PFSK-1 (cell line): ENCODE measurements around the gene GCNT3.
A peak's percentile ranks its signal among the peaks of the same experiment; 100 is the strongest.

ENCODE experiments used
- FOXP2 ChIP-seq: optimal IDR thresholded peaks from 2 replicates; pipeline ENCODE3; 2011; ENCODE audit warnings: borderline replicate concordance, control low read depth, inconsistent platforms; ENCODE audit not compliant: insufficient read depth; ENCODE audit errors: extremely low read length, extremely low read depth
- POLR2AphosphoS5 ChIP-seq: IDR thresholded peaks from 2 replicates; pipeline ENCODE4 v1.6.1; 2012; ENCODE audit warnings: low read depth, mild to moderate bottlenecking, control low read depth, low read length, moderate library complexity
- REST ChIP-seq, 2 experiments: IDR thresholded peaks; 2 replicates each; pipeline versions ENCODE4 v1.6.1 to v1.8.0; 2011 to 2012; ENCODE audit warnings: low read depth in 2 of 2, low read length in 2 of 2, control low read depth in 1 of 2, inconsistent platforms in 1 of 2, mild to moderate bottlenecking in 1 of 2, moderate library complexity in 1 of 2; ENCODE audit not compliant: insufficient read depth in 1 of 2
- SIN3A ChIP-seq: IDR thresholded peaks from 2 replicates; pipeline ENCODE4 v1.6.1; 2012; ENCODE audit warnings: mild to moderate bottlenecking, low read length, moderate library complexity, borderline replicate concordance; ENCODE audit not compliant: insufficient read depth
- TAF1 ChIP-seq: IDR thresholded peaks from 2 replicates; pipeline ENCODE4 v1.6.1; 2012; ENCODE audit warnings: low read length, control low read depth, borderline replicate concordance; ENCODE audit not compliant: insufficient read depth

GCNT3 gene

GRCh38 chr15:59615661-59616060, 4.1 kb downstream of the GCNT3 start:
- TF ChIP-seq SIN3A (no peak), POLR2AphosphoS5 (no peak), TAF1 (no peak), FOXP2 (no peak), REST (IDR thresholded peaks at IDR 0.05; ENCODE audit: insufficient read depth in 1 of 2, low read depth in 2 of 2, low read length in 2 of 2) (no peak)

DNA sequence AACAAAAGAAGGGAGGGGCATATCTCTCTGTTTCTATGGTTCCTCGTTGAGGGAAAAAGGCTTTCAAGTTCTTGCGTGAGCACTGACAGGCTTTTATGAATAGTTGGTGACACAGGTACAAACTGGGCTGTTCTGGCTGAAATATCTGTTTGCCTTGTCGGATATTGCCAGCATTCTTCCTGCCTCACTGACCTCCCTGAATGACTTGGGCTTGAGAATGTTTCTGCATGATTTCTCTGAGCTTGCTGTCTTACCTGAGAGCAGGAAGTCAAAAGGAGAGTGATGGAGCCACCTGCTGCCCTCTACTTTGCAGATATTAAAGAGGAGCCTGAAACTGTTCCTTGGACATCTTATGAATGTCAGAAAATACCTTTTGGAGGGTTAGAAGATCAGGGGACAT, 4.8 kb downstream of the GCNT3 start:
- TF ChIP-seq TAF1 (no peak), SIN3A (no peak), REST (IDR thresholded peaks at IDR 0.05; ENCODE audit: insufficient read depth in 1 of 2, low read depth in 2 of 2, low read length in 2 of 2) (no peak), POLR2AphosphoS5 (no peak), FOXP2 (no peak)

DNA sequence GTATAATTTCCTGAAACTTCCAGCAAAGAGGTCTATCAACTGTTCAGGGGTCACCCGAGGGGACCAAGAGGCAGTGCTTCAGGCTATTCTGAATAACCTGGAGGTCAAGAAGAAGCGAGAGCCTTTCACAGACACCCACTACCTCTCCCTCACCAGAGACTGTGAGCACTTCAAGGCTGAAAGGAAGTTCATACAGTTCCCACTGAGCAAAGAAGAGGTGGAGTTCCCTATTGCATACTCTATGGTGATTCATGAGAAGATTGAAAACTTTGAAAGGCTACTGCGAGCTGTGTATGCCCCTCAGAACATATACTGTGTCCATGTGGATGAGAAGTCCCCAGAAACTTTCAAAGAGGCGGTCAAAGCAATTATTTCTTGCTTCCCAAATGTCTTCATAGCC, 6.8 kb downstream of the GCNT3 start:
- TF ChIP-seq FOXP2 (no peak), TAF1 (no peak), REST (IDR thresholded peaks at IDR 0.05; ENCODE audit: insufficient read depth in 1 of 2, low read depth in 2 of 2, low read length in 2 of 2) (no peak), SIN3A (no peak), POLR2AphosphoS5 (no peak)

DNA sequence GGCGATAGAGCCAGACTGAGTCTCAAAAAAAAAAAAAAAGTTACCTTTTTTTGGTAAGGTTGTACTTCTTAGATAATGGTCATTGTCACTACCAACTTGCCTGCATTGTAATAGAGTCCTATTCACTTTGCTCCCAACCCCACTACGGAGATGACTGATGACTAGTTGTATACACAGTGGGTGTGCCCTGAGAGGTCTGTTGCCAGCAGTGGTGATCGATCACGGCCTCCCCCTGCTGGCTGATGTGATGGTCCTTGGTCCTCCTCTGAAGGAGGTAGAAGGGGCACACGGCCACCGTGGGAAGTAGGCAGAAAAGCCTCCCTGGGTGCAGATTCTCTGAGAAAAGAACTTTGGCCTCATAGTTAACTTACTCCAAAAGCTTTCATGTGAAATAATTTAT, 10.7 kb downstream of the GCNT3 start:
- TF ChIP-seq REST (IDR thresholded peaks at IDR 0.05; ENCODE audit: insufficient read depth in 1 of 2, low read depth in 2 of 2, low read length in 2 of 2): no peak
- peak; percentile 60 for TF ChIP-seq FOXP2
- no peak for TF ChIP-seq TAF1

DNA sequence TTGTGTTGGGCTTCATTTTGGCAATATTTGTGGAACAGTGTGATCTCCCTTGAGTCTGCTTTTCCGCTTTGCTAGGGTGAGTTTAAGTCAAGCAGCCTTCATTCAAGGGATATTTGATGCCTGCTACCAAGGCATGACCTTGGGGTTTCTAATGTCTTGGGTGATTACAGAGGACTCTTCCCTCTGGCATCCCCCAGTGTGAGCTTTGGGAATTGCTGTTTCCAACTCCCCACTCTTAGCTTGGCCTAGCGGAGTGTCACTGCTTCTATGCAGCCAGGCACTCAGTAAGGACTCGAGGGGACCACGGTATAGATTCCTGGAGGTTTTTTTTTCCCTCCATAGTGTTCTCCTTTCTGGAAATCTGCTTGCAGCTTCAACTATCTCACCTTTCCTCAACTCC, 21.1 kb downstream of the GCNT3 start:
- TF ChIP-seq FOXP2 (no peak), POLR2AphosphoS5 (no peak), SIN3A (no peak), REST (IDR thresholded peaks at IDR 0.05; ENCODE audit: insufficient read depth in 1 of 2, low read depth in 2 of 2, low read length in 2 of 2) (no peak), TAF1 (no peak)
